IMR-90 (cell line): ENCODE measurements around the gene NRP1. TPM values are rescaled to one million over a fixed set of nuclear protein-coding genes. Genes with fewer than 3 reads are reported as not detected.

ENCODE experiments used
- ATAC-seq: fragments of 200-7000 bp; cut with Tn5 transposase; 2 replicates; pipeline ENCODE4 v1.9.1; 2020; ENCODE audit warnings: low read depth, mild to moderate bottlenecking, moderate library complexity
- BruUV-seq: library from RNA; stranded (reverse); fragments of 400-500 nt; replicated peaks from 2 replicates; lab custom pipeline; 2021; lab: Mats Ljungman, UMichigan
- CTCF ChIA-PET: fragments of 300-600 bp; formaldehyde crosslinking; extraction: SDS; loops from one replicate; lab custom pipeline; 2021; ENCODE audit warnings: antibody characterized with exemption; lab: Yijun Ruan, JAX
- POLR2A ChIA-PET: fragments of 300-600 bp; sonication (Branson Sonifier 250); formaldehyde crosslinking; loops from one replicate; lab custom pipeline; 2022; ENCODE audit warnings: antibody characterized with exemption; ENCODE audit not compliant: unreplicated experiment; lab: Charles Lee
- DNase-seq: peaks from one replicate; pipeline ENCODE4 v3.0.0; 2013
- H2AFZ ChIP-seq: replicated peaks from 2 replicates; pipeline ENCODE3; 2013; ENCODE audit warnings: low read length, mild to moderate bottlenecking; ENCODE audit not compliant: poor library complexity
- H2AK5ac ChIP-seq: 2 replicates; pipeline ENCODE4 v1.6.1; 2013; ENCODE audit warnings: low read depth, low read length, inconsistent platforms
- H2AK9ac ChIP-seq: replicated peaks from 2 replicates; pipeline ENCODE3; 2013; ENCODE audit warnings: mild to moderate bottlenecking, low read depth, low read length, moderate library complexity; ENCODE audit not compliant: poor library complexity
- H2BK120ac ChIP-seq: 2 replicates; pipeline ENCODE4 v1.6.1; 2013; ENCODE audit warnings: low read depth, low read length, inconsistent platforms
- H2BK15ac ChIP-seq: 3 replicates; pipeline ENCODE4 v1.6.1; 2013; ENCODE audit warnings: low read depth, low read length, inconsistent platforms
- H2BK20ac ChIP-seq: 2 replicates; pipeline ENCODE4 v1.6.1; 2013; ENCODE audit warnings: low read depth, mild to moderate bottlenecking, inconsistent platforms, low read length, moderate library complexity
- H2BK5ac ChIP-seq: 2 replicates; pipeline ENCODE4 v1.6.1; 2013; ENCODE audit warnings: mild to moderate bottlenecking, low read depth, low read length, inconsistent platforms; ENCODE audit not compliant: poor library complexity, severe bottlenecking
- H3K14ac ChIP-seq: replicated peaks from 2 replicates; pipeline ENCODE4 v1.6.1; 2013; ENCODE audit warnings: low read depth, low read length, inconsistent platforms
- H3K18ac ChIP-seq: 2 replicates; pipeline ENCODE4 v1.6.1; 2013; ENCODE audit warnings: low read depth, low read length, control low read depth
- H3K23ac ChIP-seq: 2 replicates; pipeline ENCODE4 v1.6.1; 2013; ENCODE audit warnings: low read depth, low read length, inconsistent platforms
- H3K27ac ChIP-seq: 2 replicates; pipeline ENCODE4 v1.5.1; 2013; ENCODE audit warnings: mild to moderate bottlenecking, control low read depth, low read length; ENCODE audit not compliant: insufficient read depth
- H3K27me3 ChIP-seq: 2 replicates; pipeline ENCODE4 v1.6.1; 2013; ENCODE audit warnings: low read length; ENCODE audit not compliant: control insufficient read depth, insufficient read depth
- H3K36me3 ChIP-seq: 2 replicates; pipeline ENCODE4 v1.6.1; 2013; ENCODE audit warnings: low read length, mixed read lengths; ENCODE audit not compliant: control insufficient read depth, insufficient read depth
- H3K4ac ChIP-seq: 2 replicates; pipeline ENCODE4 v1.6.1; 2013; ENCODE audit warnings: low read depth, low read length, inconsistent platforms
- H3K4me1 ChIP-seq: 2 replicates; pipeline ENCODE4 v1.6.1; 2013; ENCODE audit warnings: low read length, mixed read lengths; ENCODE audit not compliant: control insufficient read depth, insufficient read depth
- H3K4me2 ChIP-seq: 2 replicates; pipeline ENCODE4 v1.6.1; 2013; ENCODE audit warnings: low read depth, mild to moderate bottlenecking, control low read depth, low read length, moderate library complexity
- H3K4me3 ChIP-seq: 2 replicates; pipeline ENCODE4 v1.5.1; 2013; ENCODE audit warnings: low read depth, mild to moderate bottlenecking, control low read depth, low read length, moderate library complexity; ENCODE audit not compliant: insufficient read depth
- H3K56ac ChIP-seq: 2 replicates; pipeline ENCODE4 v1.6.1; 2013; ENCODE audit warnings: low read length, inconsistent platforms; ENCODE audit not compliant: insufficient read depth; ENCODE audit errors: extremely low read depth
- H3K79me1 ChIP-seq, 2 experiments: 2 replicates each; pipeline ENCODE4 v1.6.1; 2013; ENCODE audit warnings: low read length in 2 of 2, inconsistent platforms in 1 of 2, low read depth in 1 of 2
- H3K9ac ChIP-seq: 2 replicates; pipeline ENCODE4 v1.6.1; 2013; ENCODE audit warnings: low read depth, low read length, control low read depth
- H3K9me1 ChIP-seq: 2 replicates; pipeline ENCODE4 v1.6.1; 2013; ENCODE audit warnings: low read length, inconsistent platforms; ENCODE audit not compliant: insufficient read depth
- H3K9me3 ChIP-seq: 2 replicates; pipeline ENCODE4 v1.6.1; 2013; ENCODE audit warnings: low read length; ENCODE audit not compliant: control insufficient read depth, insufficient read depth
- H4K20me1 ChIP-seq: 2 replicates; pipeline ENCODE4 v1.6.1; 2013; ENCODE audit warnings: low read length, inconsistent platforms; ENCODE audit not compliant: insufficient read depth
- H4K5ac ChIP-seq: 2 replicates; pipeline ENCODE4 v1.6.1; 2013; ENCODE audit warnings: mild to moderate bottlenecking, low read depth, low read length, control low read depth
- H4K8ac ChIP-seq, 2 experiments: 2 replicates each; pipeline ENCODE4 v1.6.1; 2013; ENCODE audit warnings: low read depth in 2 of 2, low read length in 2 of 2, control low read depth in 1 of 2, inconsistent platforms in 1 of 2
- H4K91ac ChIP-seq: 2 replicates; pipeline ENCODE4 v1.6.1; 2013; ENCODE audit warnings: low read depth, low read length, inconsistent platforms; ENCODE audit not compliant: insufficient read depth
- BHLHE40 ChIP-seq: fragments of 150-350 bp; IDR thresholded peaks from 2 replicates; pipeline ENCODE4 v1.6.1; 2016; ENCODE audit warnings: mild to moderate bottlenecking, low read depth, low read length
- CEBPB ChIP-seq: IDR thresholded peaks from 2 replicates; pipeline ENCODE4 v1.6.1; 2012; ENCODE audit warnings: low read depth, low read length, improper control_type of control experiment
- CHD1 ChIP-seq: IDR thresholded peaks from 2 replicates; pipeline ENCODE4 v1.6.1; 2012; ENCODE audit warnings: low read depth, low read length, improper control_type of control experiment
- ELK1 ChIP-seq: fragments of 150-350 bp; IDR thresholded peaks from 2 replicates; pipeline ENCODE4 v1.6.1; 2016; ENCODE audit warnings: low read depth, mild to moderate bottlenecking, low read length, moderate library complexity, borderline replicate concordance
- MAFK ChIP-seq: IDR thresholded peaks from 2 replicates; pipeline ENCODE4 v1.6.1; 2012; ENCODE audit warnings: low read depth, low read length, improper control_type of control experiment
- MAZ ChIP-seq: IDR thresholded peaks from 2 replicates; pipeline ENCODE4 v1.6.1; 2012; ENCODE audit warnings: low read depth, mild to moderate bottlenecking, low read length, improper control_type of control experiment, moderate library complexity, borderline replicate concordance
- NFE2L2 ChIP-seq: fragments of 150-350 bp; IDR thresholded peaks from 2 replicates; pipeline ENCODE4 v1.6.1; 2016; ENCODE audit warnings: low read depth, mild to moderate bottlenecking, low read length
- POLR2A ChIP-seq: IDR thresholded peaks from 2 replicates; pipeline ENCODE4 v1.6.1; 2012; ENCODE audit warnings: mild to moderate bottlenecking, low read depth, low read length
- RCOR1 ChIP-seq: IDR thresholded peaks from 2 replicates; pipeline ENCODE4 v1.6.1; 2012; ENCODE audit warnings: mild to moderate bottlenecking, low read length, improper control_type of control experiment; ENCODE audit not compliant: insufficient replicate concordance
- RFX5 ChIP-seq: IDR thresholded peaks from 2 replicates; pipeline ENCODE4 v1.8.0; 2012; ENCODE audit warnings: low read depth, mild to moderate bottlenecking, low read length, moderate library complexity
- WGBS, 2 experiments: methylation state at CpG; one replicate each; pipeline versions ENCODE4 v1.1.5 to v1.1.7; 2013; ENCODE audit warnings: missing lambda C conversion rate in 2 of 2; ENCODE audit not compliant: insufficient read length in 1 of 2; ENCODE audit errors: extremely low coverage in 2 of 2; 5-methylcytosine and 5-hydroxymethylcytosine counted together
- dilution Hi-C: fragments of 300-500 bp; cut with HindIII; formaldehyde crosslinking; loops from one replicate; pipeline ENCODE4 v1.14.3; 2018; ENCODE audit warnings: low sequenced_read_pairs; ENCODE audit not compliant: unreplicated experiment
- in situ Hi-C: fragments of 300-500 bp; cut with MboI; formaldehyde crosslinking; loops from 3 replicates; pipeline ENCODE4 v1.14.3; 2019; ENCODE audit warnings: low sequenced_read_pairs, inconsistent platforms, mixed read lengths
- intact Hi-C: fragments of 100-400 bp; cut with micrococcal nuclease; formaldehyde crosslinking; loops from 2 replicates; pipeline ENCODE4 v1.10.0; 2022
- polyA plus RNA-seq, 3 experiments: library from polyadenylated mRNA; depleted of rRNA; stranded (reverse); fragments of >200 nt; gene quantifications; 2 replicates each; pipeline ENCODE4 v1.2.3, GENCODE V29; 2012; ENCODE audit warnings: low replicate concordance in 1 of 3
- total RNA-seq: library from RNA; depleted of rRNA; stranded (reverse); fragments of >200 nt; gene quantifications from 2 replicates; pipeline ENCODE4 v1.2.3, GENCODE V29; 2012
- TF ChIP-seq, protein P1 (sequence below): fragments of 150-350 bp; IDR thresholded peaks from 2 replicates; pipeline ENCODE4 v1.6.1; 2017; ENCODE audit warnings: mild to moderate bottlenecking, antibody characterized with exemption, low read length, low read depth

NRP1 gene
- total and polyA plus RNA-seq, 2 of the 4 experiments (the other 2 are of a cell fraction), result 108 to 227 TPM

- no peak overlapping the region for H4K91ac ChIP-seq
- peaks cover 8% of the 10 kb centered on the region for H3K9me1 ChIP-seq
- H2AFZ ChIP-seq, result no peak overlapping the region
- H3K36me3 ChIP-seq, result peaks cover 24% of the 10 kb centered on the region
- ATAC-seq, result no peak
- WGBS, 2 experiments, result no CpG with 5 or more reads among the region's 3 CpGs
- dilution Hi-C loops (no loop called here), intact Hi-C loops (no loop called here), in situ Hi-C loops (no loop called here)
- no peak overlapping the region for H3K4me3 ChIP-seq
- no peaks in the 10 kb centered on the region for H4K20me1 ChIP-seq
- H3K18ac ChIP-seq, result no peak overlapping the region
- H2AK9ac ChIP-seq, result no peak overlapping the region
- no peak overlapping the region for H3K23ac ChIP-seq
- H4K5ac ChIP-seq, result no peak overlapping the region
- H3K4ac ChIP-seq, result no peak overlapping the region
- H2AK5ac ChIP-seq, result no peak overlapping the region
- TF ChIP-seq POLR2A (no peak), NFE2L2 (no peak), RCOR1 (no peak), BHLHE40 (no peak), MAFK (no peak), ELK1 (no peak), CHD1 (no peak), RFX5 (no peak), MAZ (no peak), CEBPB (no peak)
- TF ChIP-seq, protein P1, sequence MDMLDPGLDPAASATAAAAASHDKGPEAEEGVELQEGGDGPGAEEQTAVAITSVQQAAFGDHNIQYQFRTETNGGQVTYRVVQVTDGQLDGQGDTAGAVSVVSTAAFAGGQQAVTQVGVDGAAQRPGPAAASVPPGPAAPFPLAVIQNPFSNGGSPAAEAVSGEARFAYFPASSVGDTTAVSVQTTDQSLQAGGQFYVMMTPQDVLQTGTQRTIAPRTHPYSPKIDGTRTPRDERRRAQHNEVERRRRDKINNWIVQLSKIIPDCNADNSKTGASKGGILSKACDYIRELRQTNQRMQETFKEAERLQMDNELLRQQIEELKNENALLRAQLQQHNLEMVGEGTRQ, result no peak
- no peak overlapping the region for H2BK120ac ChIP-seq
- no peaks in the 10 kb centered on the region for H3K27me3 ChIP-seq
- no peak overlapping the region for H2BK5ac ChIP-seq
- H3K4me1 ChIP-seq, result peaks cover 11% of the 10 kb centered on the region
- H3K9me3 ChIP-seq, result no peaks in the 10 kb centered on the region
- no peak overlapping the region for H2BK15ac ChIP-seq
- no peak overlapping the region for H3K27ac ChIP-seq
- H3K14ac ChIP-seq, result no peak overlapping the region
- ChIA-PET CTCF (no interaction called here), POLR2A (no interaction called here)
- DNase-seq, result no peak
- H3K4me2 ChIP-seq, result no peak overlapping the region
- no peak overlapping the region for H3K56ac ChIP-seq
- H2BK20ac ChIP-seq, result no peak overlapping the region
- BruUV-seq, result no TSS peak
- no peak overlapping the region for H3K9ac ChIP-seq
- no peak overlapping the region for H4K8ac ChIP-seq
- peaks cover 18 to 55% of the 10 kb centered on the region in 2 experiments for H3K79me1 ChIP-seq
Observed at GRCh38 chr10:33228426-33228825, 106.0 kb downstream of the NRP1 start.
